ENCODE data around the gene SH3BP4.

SH3BP4 gene

GRCh38 chr2:234998404-234999211 is 46.8 kb downstream of the SH3BP4 start:
- ATAC-seq = no peak
- no peak for DNase-seq

- no peak for DNase-seq
- ATAC-seq = no peak
These were observed 48.1 kb downstream of the SH3BP4 start for GRCh38 chr2:234999740-235000425.

GRCh38 chr2:235000426-235001236 is 48.8 kb downstream of the SH3BP4 start:
- ATAC-seq = peak; percentile 14
- no peak for DNase-seq

GRCh38 chr2:235001237-235002133 is 49.7 kb downstream of the SH3BP4 start:
- no peak for ATAC-seq
- DNase-seq = no peak

- ATAC-seq = no peak
- no peak for DNase-seq
These were observed 50.6 kb downstream of the SH3BP4 start for GRCh38 chr2:235002198-235003095.

- no peak for ATAC-seq
- no peak for DNase-seq
These were observed 51.4 kb downstream of the SH3BP4 start for GRCh38 chr2:235003096-235003775.

- DNase-seq (no peak), ATAC-seq (no peak)
These were observed 52.6 kb downstream of the SH3BP4 start for GRCh38 chr2:235004329-235004903.

GRCh38 chr2:235005023-235005422 is 53.2 kb downstream of the SH3BP4 start:
- no peak for ATAC-seq
- no peak for DNase-seq

GRCh38 chr2:235005603-235006259 is 53.9 kb downstream of the SH3BP4 start:
- no peak for DNase-seq

GRCh38 chr2:235006461-235006860 is 54.6 kb downstream of the SH3BP4 start:
- ATAC-seq (no peak), DNase-seq (no peak)

More at GRCh38 chr2:235005603-235006259, 53.9 kb downstream of the SH3BP4 start:
- ATAC-seq = no peak

GRCh38 chr2:235006986-235007385 is 55.2 kb downstream of the SH3BP4 start:
- no peak for ATAC-seq
- no peak for DNase-seq

- no peak for ATAC-seq
These were observed 56.0 kb downstream of the SH3BP4 start for GRCh38 chr2:235007664-235008457.

GRCh38 chr2:235008584-235009044 is 56.8 kb downstream of the SH3BP4 start:
- DNase-seq = no peak
- ATAC-seq = no peak

More at GRCh38 chr2:235007664-235008457, 56.0 kb downstream of the SH3BP4 start:
- DNase-seq = no peak

GRCh38 chr2:235009081-235009480 is 57.3 kb downstream of the SH3BP4 start:
- ATAC-seq (no peak), DNase-seq (no peak)

GRCh38 chr2:235010117-235010714 is 58.4 kb downstream of the SH3BP4 start:
- ATAC-seq (no peak), DNase-seq (no peak)

GRCh38 chr2:235011607-235011928 is 59.8 kb downstream of the SH3BP4 start:
- ATAC-seq (no peak), DNase-seq (no peak)

- ATAC-seq (no peak), DNase-seq (no peak)
These were observed 60.3 kb downstream of the SH3BP4 start for GRCh38 chr2:235011929-235012631.

Data from stimulated activated naive CD8-positive, alpha-beta T cell treated with anti-CD3 and anti-CD28 coated beads, Interleukin-15, Interleukin-2, amounts not matched to agents 100 U/mL and 50 U/mL, for 24 hours (primary cell).